GM18511 (cell line): ENCODE measurements around the gene IGF1R.

Experiments used
- ATAC-seq: cut with Tn5 transposase; IDR thresholded peaks from one replicate; pipeline ENCODE4 v1.9.1; 2021; ENCODE audit warnings: mild to moderate bottlenecking, moderate library complexity; ENCODE audit not compliant: unreplicated experiment

Gene IGF1R

DNA sequence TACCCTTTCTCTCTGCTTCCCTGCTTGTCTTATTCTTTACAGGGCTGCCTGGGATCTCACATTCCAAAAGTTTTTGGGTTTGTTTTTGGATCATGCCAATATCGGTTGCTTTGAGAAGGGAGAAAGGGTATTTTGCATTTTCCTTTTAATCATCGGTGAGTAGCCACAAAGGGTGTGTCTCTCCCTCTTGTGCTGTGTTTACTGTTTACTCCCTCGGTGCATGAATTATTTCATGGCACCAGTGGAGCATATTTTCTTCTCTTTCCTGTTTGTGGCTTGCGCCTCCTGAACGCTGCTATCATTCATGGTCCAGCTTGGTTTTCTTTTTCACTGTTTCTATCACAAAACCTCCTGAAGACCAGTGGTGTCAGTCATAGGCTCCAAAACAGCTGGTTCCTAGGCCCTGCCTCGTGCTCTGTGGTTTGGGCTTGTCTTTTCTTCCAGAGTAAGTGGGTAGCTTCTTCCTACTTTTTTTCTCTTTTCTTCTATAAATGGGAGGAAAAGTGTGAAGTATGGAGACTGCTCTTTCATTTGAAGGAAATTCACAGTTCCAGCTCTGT lies 54.9 kb downstream of the IGF1R start:
- no peak for ATAC-seq

- ATAC-seq = no peak
These were observed 56.7 kb downstream of the IGF1R start for GRCh38 chr15:98705070-98705469.

GRCh38 chr15:98706387-98706786 lies 58.0 kb downstream of the IGF1R start:
- ATAC-seq = no peak

GRCh38 chr15:98706986-98707385 lies 58.6 kb downstream of the IGF1R start:
- ATAC-seq = no peak

DNA sequence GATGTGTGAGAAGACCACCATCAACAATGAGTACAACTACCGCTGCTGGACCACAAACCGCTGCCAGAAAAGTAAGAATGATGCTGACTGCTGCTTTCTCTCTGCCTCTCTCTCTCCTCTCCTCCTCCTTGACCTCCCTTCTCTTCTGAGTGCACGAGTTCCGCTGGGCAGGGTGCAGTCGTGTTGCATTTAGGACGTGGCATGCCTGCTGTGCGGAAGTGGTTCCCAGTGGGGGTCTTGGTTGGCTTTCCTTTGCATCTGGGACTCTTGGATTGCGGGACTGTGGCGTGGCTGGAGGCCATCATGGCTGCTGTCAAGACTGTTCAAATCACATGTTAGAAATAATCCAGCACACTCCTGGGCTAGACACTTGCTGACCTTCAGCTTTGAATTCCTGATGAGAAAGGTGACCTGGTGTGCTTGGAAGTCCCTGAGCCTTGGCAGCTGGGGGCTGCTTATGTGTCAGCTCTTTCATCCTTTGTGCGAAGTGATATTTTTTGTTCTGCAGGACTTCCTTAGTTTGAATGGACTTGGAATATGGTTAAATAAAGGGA lies 59.8 kb downstream of the IGF1R start:
- no peak for ATAC-seq

DNA sequence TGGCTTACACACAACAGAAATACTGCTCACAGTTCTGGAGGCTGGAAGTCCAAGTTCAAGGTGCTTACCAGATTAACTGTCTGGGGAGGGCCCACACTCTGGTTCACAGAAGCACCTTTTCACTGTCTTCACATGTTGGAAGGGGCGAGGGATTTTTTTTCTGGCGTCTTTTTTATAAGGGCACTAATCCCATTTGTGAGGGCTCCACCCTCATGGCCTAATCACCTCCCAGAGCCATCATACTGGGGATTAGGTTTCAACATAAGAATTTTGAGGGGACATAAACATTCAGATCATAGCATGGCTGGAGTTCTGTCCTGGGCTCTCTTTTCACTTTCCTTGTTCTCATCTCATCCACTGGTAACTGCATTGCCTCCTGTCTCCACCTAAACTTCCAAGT lies 63.5 kb downstream of the IGF1R start:
- ATAC-seq = no peak

- ATAC-seq = no peak
These were observed 64.7 kb downstream of the IGF1R start for GRCh38 chr15:98712845-98713584.

GRCh38 chr15:98713585-98714001 lies 65.3 kb downstream of the IGF1R start:
- peak; percentile 62 for ATAC-seq

DNA sequence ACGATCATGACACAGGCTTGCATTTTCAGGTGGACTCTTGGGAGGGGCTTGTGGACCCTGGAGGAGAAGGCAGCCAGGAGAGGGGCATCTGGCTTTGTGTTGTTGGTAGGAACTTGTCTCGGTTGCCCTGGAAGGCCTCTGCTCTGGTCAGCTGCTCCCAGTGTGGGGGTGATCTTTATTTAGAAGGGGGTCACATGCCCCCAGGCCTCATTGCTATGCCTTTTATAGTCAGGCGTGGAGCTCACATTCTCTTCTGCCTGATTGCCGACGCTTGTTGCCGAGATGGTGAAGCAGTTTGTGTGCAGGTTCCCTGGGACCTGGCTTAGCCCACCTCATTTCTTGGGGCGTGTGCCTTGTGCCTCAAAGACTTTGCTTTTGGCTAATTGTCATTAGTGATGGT lies 66.6 kb downstream of the IGF1R start:
- ATAC-seq = no peak

DNA sequence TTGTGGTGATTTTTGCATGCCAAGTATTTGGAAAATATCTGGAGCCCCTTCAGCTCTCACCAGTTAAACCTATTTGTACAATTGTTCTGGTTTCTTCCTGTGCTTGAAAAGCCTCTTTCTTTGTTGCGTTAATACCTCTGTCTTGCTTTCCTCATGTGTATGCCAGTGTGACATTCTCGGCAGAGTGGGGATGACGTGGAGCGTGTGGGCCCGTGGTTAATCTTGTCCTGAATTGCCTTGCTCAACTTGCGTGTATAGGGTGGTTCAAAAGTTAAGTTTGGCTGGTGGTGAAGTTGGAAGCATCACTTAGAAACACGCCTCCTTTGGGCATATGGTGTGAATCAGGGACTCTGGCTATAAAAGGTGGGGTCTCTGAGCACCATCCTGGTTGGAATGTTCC lies 67.1 kb downstream of the IGF1R start:
- no peak for ATAC-seq

DNA sequence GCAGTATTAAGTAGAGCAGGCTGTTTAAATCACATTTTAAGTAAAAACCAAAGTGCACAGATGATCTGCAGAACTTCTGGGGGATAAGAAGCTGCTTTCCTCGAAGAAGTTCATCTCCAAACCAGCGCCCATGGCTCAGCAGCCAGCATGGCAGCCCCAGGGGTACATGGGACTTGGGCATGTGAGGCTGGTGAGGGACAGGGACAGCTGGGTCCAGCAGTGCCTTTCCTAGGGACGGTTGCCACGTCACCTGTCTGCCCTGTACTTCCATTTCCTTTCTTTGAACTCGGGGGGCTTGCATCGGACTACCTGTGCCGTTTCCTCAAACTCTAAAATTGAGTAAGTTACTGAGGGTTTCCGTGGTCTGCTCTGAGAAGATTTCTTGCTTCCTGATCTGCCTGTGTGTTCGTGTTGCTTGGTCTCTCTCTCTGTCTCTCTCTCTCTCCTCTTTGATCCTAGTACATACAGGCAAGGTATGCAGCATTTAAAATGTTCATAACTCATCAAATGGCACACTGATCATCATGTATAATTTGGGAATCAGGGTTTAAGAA lies 67.6 kb downstream of the IGF1R start:
- no peak for ATAC-seq

DNA sequence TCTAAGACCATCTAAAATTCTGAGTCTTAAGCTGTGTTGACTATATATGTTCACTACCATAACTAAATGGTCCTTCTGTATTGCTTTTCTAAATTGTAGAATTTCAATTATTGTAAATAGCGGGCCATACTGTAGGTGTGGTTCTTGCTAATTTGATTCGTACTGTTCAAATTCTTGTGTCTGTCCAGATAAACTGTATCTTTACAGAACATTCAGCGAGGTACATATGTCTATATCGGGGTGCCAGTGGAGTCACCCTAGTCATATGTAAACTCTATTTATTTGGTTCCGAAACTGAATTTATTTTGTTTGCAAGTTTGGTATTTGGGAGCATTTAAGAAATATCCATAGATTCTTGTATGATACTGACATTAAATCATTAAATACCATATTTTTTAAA lies 69.0 kb downstream of the IGF1R start:
- ATAC-seq = no peak

DNA sequence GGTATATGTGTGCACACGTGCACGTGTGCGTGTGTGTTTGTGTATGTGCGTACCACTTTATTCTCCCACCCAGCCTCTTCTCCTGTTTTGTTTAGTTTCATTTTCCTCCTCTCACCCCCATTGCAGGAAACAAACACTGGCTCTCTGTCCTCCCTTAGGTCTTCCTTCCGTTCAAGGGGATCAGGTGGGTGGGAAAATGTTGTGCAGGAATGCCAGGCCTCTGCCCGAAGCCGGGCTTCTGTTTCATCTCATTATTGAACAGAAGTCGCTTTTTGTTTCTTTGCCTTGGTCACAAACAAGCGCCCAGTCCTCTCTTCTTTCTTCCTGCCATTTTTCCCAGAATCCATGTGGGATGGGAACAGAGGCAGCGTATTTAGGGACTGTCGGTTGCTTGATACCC lies 69.6 kb downstream of the IGF1R start:
- no peak for ATAC-seq

DNA sequence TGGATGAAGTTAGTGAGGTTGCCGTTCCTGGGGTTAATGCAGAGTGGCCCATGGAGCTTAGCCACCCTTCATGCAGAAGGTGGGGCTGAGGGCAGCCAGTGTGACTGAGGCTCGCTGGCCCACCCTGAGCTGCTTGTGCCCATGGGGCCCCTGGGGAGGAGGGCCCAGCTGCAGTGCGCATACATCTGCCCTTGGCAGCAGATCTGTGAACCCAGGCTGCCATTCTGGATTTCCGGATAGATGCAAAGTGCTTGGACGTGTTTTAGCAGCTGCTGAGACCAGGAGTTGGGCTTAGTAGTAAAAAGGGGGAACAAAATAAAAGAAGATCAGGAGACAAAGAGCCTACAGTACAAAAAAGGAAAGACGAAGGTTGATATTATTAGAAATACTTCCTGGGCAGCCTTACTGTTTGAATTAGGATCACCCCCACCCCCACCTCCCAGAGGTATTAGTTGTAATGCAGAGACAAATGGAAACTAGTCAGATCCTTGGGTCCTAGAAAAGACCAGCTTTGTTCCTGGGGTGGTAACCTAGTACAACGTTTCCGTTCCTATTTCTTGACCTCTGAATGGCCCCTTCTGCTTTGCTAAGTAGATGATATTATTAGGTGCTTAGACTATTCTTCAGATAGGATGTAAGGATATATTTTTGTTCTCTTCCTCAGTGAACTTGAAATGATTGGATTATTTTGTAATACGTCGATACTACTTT lies 70.2 kb downstream of the IGF1R start:
- ATAC-seq = no peak

DNA sequence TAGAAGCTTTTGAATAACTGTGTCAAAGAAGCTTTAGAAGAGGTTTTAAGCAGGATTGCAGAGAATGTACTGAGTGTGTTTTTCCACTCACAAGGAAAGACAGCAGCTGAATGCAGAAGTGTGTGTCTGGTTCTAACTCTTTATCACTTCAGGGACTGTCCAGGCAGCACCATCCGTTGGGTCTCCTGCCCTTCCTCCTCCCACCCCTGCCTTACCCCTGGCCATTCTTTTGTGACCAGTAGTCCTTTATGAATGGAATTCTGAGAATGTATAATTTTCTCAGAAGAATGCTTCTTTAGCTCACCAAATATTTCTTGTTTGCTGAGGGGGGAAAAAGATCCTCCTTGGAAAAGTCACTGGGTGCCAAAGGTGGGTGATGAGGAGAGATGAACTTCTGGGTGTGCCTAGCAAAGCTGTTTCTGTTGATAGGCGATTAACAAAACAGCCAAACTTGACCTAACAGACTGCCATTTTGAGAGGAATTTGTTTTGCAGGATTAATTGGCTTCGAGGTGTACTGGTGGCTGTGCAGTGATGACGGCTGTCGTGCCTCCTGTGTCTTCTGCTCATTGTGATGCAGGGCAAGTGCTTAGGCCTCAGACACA lies 70.9 kb downstream of the IGF1R start:
- ATAC-seq = no peak

GRCh38 chr15:98720031-98720430 lies 71.7 kb downstream of the IGF1R start:
- no peak for ATAC-seq

- ATAC-seq = no peak
These were observed 72.5 kb downstream of the IGF1R start for GRCh38 chr15:98720577-98721565.

GRCh38 chr15:98722209-98722608 lies 73.9 kb downstream of the IGF1R start:
- no peak for ATAC-seq

DNA sequence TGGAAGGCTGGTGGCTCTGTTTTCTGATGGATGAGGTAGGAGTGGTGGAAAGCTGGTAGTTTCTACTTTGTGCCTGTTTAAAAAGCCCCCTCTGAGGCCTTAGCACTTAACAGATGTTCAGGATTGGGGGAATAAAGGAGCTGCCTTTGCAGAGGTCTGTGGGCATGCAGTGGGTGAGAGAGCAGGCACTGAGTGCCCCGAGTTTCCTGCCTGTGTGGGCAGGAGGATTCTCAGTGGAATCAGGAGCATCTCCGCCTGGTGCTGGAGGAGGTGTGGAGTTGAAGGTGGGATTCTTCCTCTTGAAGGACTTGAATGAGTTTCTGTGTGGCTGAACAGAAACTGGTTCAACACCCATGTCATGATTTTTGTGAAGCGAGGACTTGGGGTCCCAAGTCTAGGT lies 74.3 kb downstream of the IGF1R start:
- ATAC-seq = no peak

DNA sequence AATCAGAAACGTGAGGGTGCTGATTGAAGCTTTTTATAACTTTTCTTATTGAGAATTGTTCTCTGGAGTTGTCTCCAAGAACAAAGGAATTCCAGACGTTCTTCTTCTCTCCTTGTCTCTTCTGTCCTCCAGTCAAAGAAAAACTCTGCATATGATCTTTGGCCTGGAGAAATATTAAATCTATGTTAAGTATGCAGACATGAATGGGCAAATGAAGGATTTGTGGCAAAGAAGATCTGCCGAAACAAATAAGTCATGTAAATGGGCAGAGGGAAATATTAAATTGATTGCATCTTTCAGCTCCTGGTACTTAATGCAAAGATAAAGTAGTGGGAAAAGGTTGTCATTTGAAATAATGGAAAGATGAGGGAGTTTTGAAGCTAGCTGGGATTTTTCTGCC lies 74.9 kb downstream of the IGF1R start:
- no peak for ATAC-seq
